Astrocyte of the spinal cord (primary cell): ENCODE data around the gene JMJD8.
A peak's percentile ranks its signal among the peaks of the same experiment; 100 is the strongest.

Source experiments
- DNase-seq: peaks from one replicate; pipeline ENCODE4 v3.0.0; 2011; ENCODE audit warnings: low read depth, low spot score
- H3K4me3 ChIP-seq: 2 replicates; pipeline ENCODE4 v1.5.1; 2011; ENCODE audit warnings: low read depth, mild to moderate bottlenecking, low read length, moderate library complexity
- in situ Hi-C: cut with HindIII; loops from 2 replicates; pipeline ENCODE4 v1.10.0; 2017; ENCODE audit warnings: low sequenced_read_pairs
- TF ChIP-seq, protein P1 (sequence below): IDR thresholded peaks from 2 replicates; pipeline ENCODE4 v1.5.1; 2012; ENCODE audit warnings: low read depth, mild to moderate bottlenecking, low read length, inconsistent platforms

The JMJD8 gene

DNA sequence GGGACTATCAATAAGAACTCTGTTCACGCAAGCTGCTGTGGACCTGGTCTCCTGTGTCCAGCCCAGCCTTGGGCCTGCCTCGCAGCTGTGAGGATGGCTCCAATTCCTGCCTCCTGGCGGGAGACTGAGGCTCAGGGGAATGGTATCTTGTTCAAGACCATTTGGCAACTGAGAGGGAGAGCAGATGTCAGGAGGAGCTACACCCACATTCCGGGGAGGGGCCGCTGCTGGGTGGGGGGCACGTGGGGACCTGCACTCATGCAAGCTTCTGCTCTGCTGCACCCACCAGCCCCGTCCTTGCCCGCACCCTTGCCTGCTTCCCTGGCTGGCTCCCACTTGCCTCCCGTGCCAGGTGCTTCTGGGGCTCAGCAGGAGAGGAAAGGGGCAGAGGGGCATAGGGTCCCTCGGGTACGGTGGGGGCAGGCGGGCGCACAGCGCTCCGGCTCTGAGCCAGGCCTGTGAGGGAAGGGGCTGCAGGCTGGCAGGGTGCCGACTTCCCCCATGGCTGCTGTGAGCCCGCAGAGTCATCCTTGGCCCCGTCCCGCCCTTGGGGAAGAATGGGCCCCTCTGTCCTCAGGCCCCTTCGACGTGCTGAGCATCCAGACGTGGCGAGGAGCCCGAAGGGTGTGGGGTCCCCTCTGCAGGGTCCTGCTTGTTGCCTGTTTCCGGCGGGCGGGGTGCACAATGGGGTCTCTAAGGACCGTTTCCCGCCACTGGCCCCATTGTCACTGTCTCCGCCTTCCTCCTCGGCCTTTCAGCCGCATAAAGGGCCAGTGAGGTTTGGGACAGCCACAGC is 33.5 kb upstream of the JMJD8 start:
- in situ Hi-C loops = no loop called here
- H3K4me3 ChIP-seq = no peak overlapping the region
- TF ChIP-seq, protein P1, sequence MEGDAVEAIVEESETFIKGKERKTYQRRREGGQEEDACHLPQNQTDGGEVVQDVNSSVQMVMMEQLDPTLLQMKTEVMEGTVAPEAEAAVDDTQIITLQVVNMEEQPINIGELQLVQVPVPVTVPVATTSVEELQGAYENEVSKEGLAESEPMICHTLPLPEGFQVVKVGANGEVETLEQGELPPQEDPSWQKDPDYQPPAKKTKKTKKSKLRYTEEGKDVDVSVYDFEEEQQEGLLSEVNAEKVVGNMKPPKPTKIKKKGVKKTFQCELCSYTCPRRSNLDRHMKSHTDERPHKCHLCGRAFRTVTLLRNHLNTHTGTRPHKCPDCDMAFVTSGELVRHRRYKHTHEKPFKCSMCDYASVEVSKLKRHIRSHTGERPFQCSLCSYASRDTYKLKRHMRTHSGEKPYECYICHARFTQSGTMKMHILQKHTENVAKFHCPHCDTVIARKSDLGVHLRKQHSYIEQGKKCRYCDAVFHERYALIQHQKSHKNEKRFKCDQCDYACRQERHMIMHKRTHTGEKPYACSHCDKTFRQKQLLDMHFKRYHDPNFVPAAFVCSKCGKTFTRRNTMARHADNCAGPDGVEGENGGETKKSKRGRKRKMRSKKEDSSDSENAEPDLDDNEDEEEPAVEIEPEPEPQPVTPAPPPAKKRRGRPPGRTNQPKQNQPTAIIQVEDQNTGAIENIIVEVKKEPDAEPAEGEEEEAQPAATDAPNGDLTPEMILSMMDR = no peak
- DNase-seq = no peak

DNA sequence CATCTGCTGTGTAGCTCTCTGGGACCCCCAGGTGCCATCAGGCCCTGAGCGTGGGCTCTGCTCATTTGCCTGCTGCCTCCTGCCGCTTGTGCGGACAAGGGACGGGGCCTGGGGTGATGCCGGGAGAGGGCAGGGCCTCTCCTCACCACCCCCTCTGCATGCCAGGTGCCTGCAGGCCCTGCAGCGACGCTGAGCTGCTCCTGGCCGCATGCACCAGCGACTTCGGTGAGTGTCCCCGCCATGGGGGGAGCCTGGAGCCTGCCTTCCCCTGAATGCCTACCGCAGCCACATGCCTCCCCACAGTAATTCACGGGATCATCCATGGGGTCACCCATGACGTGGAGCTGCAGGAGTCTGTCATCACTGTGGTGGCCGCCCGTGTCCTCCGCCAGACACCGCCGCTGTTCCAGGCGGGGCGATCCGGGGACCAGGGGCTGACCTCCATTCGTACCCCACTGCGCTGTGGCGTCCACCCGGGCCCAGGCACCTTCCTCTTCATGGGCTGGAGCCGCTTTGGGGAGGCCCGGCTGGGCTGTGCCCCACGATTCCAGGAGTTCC is 32.7 kb upstream of the JMJD8 start:
- TF ChIP-seq, protein P1 = no peak
- no peak for DNase-seq
- H3K4me3 ChIP-seq = peak overlapping the region; percentile 47
- in situ Hi-C loops = no loop called here

DNA sequence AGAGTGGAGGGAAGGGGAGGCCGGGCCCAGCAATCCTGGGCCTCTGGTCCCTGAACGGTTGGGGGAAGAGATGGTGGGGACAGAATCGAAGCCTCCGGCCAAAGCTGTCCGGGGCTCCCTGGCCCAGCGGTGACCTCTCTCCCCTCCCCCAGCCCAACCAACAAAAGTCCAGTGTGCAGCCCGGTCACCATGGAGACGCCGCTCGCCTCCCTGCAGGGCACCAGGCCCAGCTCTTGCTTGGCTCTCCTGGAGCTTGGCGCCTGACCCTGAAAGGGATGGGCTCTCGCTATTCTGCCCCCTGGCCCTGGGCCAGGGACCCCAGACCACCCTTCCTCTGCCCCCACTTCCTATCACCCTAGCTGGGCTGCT is 32.0 kb upstream of the JMJD8 start:
- in situ Hi-C loops = no loop called here
- DNase-seq = peak; percentile 77
- TF ChIP-seq, protein P1 = no peak
- H3K4me3 ChIP-seq = peak overlapping the region; percentile 47

DNA sequence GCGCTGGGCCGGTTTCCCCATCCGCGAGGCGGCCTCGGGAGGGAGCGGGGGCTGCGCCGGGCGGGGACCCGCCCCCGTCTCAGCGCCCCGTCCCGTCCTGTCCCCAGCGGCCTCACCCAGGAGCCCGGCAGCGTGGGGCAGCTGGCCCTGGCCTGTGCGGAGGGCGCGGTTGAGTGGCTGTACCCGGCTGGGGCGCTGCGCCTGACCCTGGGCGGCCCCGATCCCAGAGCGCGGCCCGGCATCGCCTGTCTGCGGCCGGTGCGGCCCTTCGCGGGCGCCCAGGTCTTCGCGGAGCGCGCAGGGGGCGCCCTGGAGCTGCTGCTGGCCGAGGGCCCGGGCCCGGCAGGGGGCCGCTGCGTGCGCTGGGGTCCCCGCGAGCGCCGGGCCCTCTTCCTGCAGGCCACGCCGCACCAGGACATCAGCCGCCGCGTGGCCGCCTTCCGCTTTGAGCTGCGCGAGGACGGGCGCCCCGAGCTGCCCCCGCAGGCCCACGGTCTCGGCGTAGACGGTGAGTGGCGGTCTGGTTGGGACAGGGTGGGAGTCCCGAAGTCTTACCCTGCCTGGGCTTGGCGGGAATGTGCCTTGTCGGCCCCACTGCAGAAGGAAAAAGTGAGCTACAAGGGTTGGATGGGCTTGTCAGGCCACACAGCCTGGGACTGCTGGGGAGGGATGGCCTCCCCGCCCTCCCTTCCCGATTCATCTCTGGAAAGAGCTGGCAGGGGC is 31.5 kb upstream of the JMJD8 start:
- peak overlapping the region; percentile 47 for H3K4me3 ChIP-seq
- TF ChIP-seq, protein P1 = no peak
- no peak for DNase-seq
- in situ Hi-C loops = no loop called here

DNA sequence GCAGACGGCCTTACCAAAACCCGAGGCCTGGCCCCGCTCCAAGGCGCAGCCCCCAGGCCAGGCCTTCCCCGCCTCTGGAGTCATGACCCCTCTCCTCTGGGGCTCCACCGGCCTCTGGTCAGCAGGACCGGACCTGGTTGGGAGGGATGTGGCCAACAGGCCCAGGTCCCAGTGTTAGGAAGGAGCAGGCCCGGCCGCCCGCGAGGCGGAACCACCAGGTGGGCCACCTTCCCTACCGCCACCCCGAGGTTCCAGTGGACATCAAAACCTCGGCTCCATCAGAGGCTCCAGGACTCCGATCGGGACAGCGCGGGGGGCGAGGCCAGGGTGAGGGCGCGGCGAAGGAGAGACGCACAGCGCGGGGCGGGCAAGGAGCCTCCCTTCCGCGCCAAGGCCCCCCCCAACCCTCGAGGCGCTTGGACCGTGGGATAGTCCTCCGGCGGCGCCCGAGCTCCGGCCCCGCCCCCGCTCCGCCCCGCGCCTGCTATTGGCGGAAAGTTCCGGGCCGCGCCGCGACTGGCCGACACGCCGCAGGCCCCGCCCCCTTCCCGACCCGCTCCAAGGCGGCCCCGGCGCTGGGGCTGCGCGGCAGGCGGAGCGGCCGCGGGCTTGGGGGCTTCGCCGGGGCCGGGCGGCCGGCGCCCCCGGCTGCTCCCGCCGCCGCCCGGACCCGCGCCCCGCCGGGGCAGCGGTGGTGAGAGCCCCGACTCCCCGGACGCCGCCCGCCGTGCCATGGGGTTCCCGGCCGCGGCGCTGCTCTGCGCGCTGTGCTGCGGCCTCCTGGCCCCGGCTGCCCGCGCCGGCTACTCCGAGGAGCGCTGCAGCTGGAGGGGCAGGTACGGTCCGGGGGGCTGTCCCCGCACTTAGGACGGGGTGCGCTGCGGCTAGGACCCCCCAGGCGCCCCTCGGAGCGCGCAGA is 30.7 kb upstream of the JMJD8 start, which contains the start of gene METRN:
Gene METRN (plus strand): TSS at position 561 of the 919 bp plus-strand sequence. CDS start 172 bp downstream, at position 733.
- peak within 1 kb of the TSS; percentile 47 for H3K4me3 ChIP-seq
- TF ChIP-seq, protein P1 = no peak
- DNase-seq = peak; percentile 86
- in situ Hi-C loops = no loop called here

DNA sequence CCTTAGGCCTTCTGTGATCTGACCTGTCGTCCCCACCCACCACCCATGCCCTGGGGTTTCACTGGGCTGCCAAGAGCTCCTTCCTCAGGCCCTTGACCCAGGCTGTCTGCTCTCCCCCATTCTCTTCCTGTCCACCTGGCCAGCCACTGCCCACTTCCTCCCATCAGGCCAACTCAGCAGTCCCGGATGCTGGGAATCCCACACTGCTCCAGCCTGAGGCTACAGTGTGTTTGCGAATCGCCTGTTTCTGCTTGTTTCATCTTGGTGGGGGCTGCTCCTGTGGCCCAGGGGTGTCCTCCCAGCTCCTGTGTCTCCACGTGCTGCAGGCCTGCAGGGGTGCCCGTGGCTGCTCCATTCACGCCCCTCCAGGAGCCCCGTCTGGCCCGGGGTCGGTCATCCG is 29.9 kb upstream of the JMJD8 start:
- in situ Hi-C loops = no loop called here
- H3K4me3 ChIP-seq = no peak overlapping the region
- TF ChIP-seq, protein P1 = no peak
- no peak for DNase-seq
